Stimulated activated CD4-positive, alpha-beta T cell treated with anti-CD3 and anti-CD28 coated beads, Interleukin-12 subunit alpha, Interleukin-12 subunit beta, amount 100 ng/mL, for 4 hours (primary cell): ENCODE measurements around the gene ASB4.

Source experiments
- DNase-seq: peaks from one replicate; pipeline ENCODE4 v3.0.0-alpha.2; 2020

The ASB4 gene

GRCh38 chr7:95560674-95561073 is 74.9 kb downstream of the ASB4 start:
- no peak for DNase-seq

GRCh38 chr7:95569720-95570119 is 84.0 kb downstream of the ASB4 start:
- DNase-seq = no peak

GRCh38 chr7:95577137-95577536 is 91.4 kb downstream of the ASB4 start:
- DNase-seq = no peak

GRCh38 chr7:95578299-95578855 is 92.6 kb downstream of the ASB4 start:
- DNase-seq = no peak

GRCh38 chr7:95579318-95579717 is 93.6 kb downstream of the ASB4 start:
- DNase-seq = no peak

GRCh38 chr7:95581467-95581866 is 95.7 kb downstream of the ASB4 start:
- no peak for DNase-seq

- no peak for DNase-seq
Observed at GRCh38 chr7:95582578-95583293, 97.0 kb downstream of the ASB4 start.

- DNase-seq = no peak
Observed at GRCh38 chr7:95583834-95584621, 98.3 kb downstream of the ASB4 start.

- DNase-seq = no peak
Observed at GRCh38 chr7:95584769-95585425, 99.2 kb downstream of the ASB4 start.

GRCh38 chr7:95585426-95585789 is 99.7 kb downstream of the ASB4 start:
- no peak for DNase-seq

- DNase-seq = no peak
Observed at GRCh38 chr7:95586951-95587301, 101.2 kb downstream of the ASB4 start.

- DNase-seq = no peak
Observed at GRCh38 chr7:95589031-95589430, 103.3 kb downstream of the ASB4 start.

GRCh38 chr7:95589766-95590165 is 104.0 kb downstream of the ASB4 start:
- no peak for DNase-seq
